HFF-Myc (cell line): ENCODE data around the gene C12orf75.

Experiments
- DNase-seq: peaks from one replicate; pipeline ENCODE4 v3.0.0-alpha.2; 2011; ENCODE audit warnings: low read depth; ENCODE audit errors: extremely low read depth
- H3K4me3 ChIP-seq: replicated peaks from 2 replicates; pipeline ENCODE4 v1.5.1; 2011; ENCODE audit warnings: low read depth, mild to moderate bottlenecking, control low read depth, low read length
- CTCF ChIP-seq: IDR thresholded peaks from 2 replicates; pipeline ENCODE4 v1.5.1; 2012; ENCODE audit warnings: mild to moderate bottlenecking, low read depth, low read length, control low read depth; ENCODE audit errors: missing control alignments

C12orf75 gene

GRCh38 chr12:105315130-105315529, 15.4 kb upstream of the C12orf75 start:
- H3K4me3 ChIP-seq, result no peak overlapping the region
- DNase-seq, result no peak
- TF ChIP-seq CTCF, result no peak

GRCh38 chr12:105315726-105316125, 14.8 kb upstream of the C12orf75 start:
- no peak for TF ChIP-seq CTCF
- H3K4me3 ChIP-seq, result no peak overlapping the region
- DNase-seq, result no peak

GRCh38 chr12:105316931-105317852, 13.3 kb upstream of the C12orf75 start:
- DNase-seq, result no peak
- no peak for TF ChIP-seq CTCF

GRCh38 chr12:105317942-105318621, 12.4 kb upstream of the C12orf75 start:
- no peak for DNase-seq
- H3K4me3 ChIP-seq, result no peak overlapping the region
- TF ChIP-seq CTCF, result no peak

More at GRCh38 chr12:105316931-105317852, 13.3 kb upstream of the C12orf75 start:
- no peak overlapping the region for H3K4me3 ChIP-seq

GRCh38 chr12:105318651-105319483, 11.6 kb upstream of the C12orf75 start:
- TF ChIP-seq CTCF, result no peak
- H3K4me3 ChIP-seq, result no peak overlapping the region
- DNase-seq, result no peak

- DNase-seq, result no peak
- no peak for TF ChIP-seq CTCF
- no peak overlapping the region for H3K4me3 ChIP-seq
Measured at GRCh38 chr12:105319691-105320209, 10.7 kb upstream of the C12orf75 start.
